Brain microvascular endothelial cell (primary cell): ENCODE results near the gene MEIS2.

Experiments used
- DNase-seq: peaks from one replicate; pipeline ENCODE4 v3.0.0-alpha.2; 2020
- H3K27ac ChIP-seq: fragments of 250-450 bp; sonication (Bioruptor Pico); 2 replicates; pipeline ENCODE4 v1.5.1; 2020; ENCODE audit warnings: mild to moderate bottlenecking, moderate library complexity
- H3K27me3 ChIP-seq: fragments of 250-450 bp; sonication (Bioruptor Pico); replicated peaks from 2 replicates; pipeline ENCODE4 v1.5.1; 2020; ENCODE audit warnings: mild to moderate bottlenecking
- H3K36me3 ChIP-seq: fragments of 250-450 bp; sonication (Bioruptor Pico); replicated peaks from 2 replicates; pipeline ENCODE4 v1.5.1; 2020; ENCODE audit warnings: mild to moderate bottlenecking
- H3K4me3 ChIP-seq: 2 replicates; pipeline ENCODE4 v1.5.1; 2011; ENCODE audit warnings: low read depth, mild to moderate bottlenecking, control low read depth, low read length, moderate library complexity
- CTCF ChIP-seq: IDR thresholded peaks from 2 replicates; pipeline ENCODE4 v1.5.1; 2011; ENCODE audit warnings: low read depth, mild to moderate bottlenecking, moderate library complexity, low read length, control low read depth, inconsistent platforms; ENCODE audit errors: missing control alignments
- in situ Hi-C: cut with HindIII; loops from 2 replicates; pipeline ENCODE4 v1.10.0; 2017; ENCODE audit warnings: low sequenced_read_pairs, low pct_ligation_motif_present

Gene MEIS2

GRCh38 chr15:36882056-36882455, 218.3 kb downstream of the MEIS2 start:
- in situ Hi-C loops, result loop anchor here (10.0 kb wide), 1 partner anchor 223 kb away; the partner anchor contains the start of gene MEIS2
- Histone ChIP-seq H3K27me3 (peaks cover 81% of the 10 kb centered on the region), H3K27ac (no peak overlapping the region), H3K4me3 (no peak overlapping the region), H3K36me3 (no peaks in the 10 kb centered on the region)
- no peak for DNase-seq
- no peak for TF ChIP-seq CTCF

GRCh38 chr15:36881516-36881915, 218.8 kb downstream of the MEIS2 start:
- Histone ChIP-seq H3K36me3 (no peaks in the 10 kb centered on the region), H3K27ac (no peak overlapping the region), H3K4me3 (no peak overlapping the region), H3K27me3 (peaks cover 78% of the 10 kb centered on the region)
- no peak for DNase-seq
- no peak for TF ChIP-seq CTCF
- in situ Hi-C loops, result loop anchor here (10.0 kb wide), 1 partner anchor 223 kb away; the partner anchor contains the start of gene MEIS2

DNA sequence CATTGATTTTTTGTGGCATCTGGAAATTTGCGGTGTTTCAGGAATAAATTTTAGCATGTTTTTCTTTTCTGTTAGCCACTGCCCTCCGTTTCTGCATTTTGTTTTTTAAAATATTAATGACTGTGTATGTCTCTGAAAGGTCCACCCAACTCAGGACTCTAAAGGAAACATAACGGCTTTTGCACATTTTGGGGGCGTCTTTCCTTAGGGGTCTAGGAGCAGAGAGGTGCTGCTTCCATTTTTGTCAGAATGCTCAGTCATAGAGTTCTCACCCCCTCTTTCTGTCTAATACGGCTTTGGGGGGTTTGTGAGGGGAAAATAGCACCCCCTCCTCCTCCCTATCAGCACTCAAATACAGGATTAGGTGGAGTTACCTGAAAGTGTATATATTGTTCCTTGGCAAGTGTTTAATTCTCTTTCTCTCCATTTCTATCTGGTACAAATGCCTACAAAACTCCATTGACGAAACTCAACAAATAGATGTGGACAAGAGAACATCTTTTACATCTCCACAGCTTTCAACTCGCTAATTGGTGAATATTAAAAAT, 219.4 kb downstream of the MEIS2 start:
- no peaks in the 10 kb centered on the region for H3K36me3 ChIP-seq
- no peak overlapping the region for H3K4me3 ChIP-seq
- in situ Hi-C loops, result loop anchor here (10.0 kb wide), 1 partner anchor 224 kb away; the partner anchor contains the start of gene MEIS2
- no peak overlapping the region for H3K27ac ChIP-seq
- DNase-seq, result no peak
- H3K27me3 ChIP-seq, result peaks cover 73% of the 10 kb centered on the region
- no peak for TF ChIP-seq CTCF

GRCh38 chr15:36880224-36880912, 220.0 kb downstream of the MEIS2 start:
- Histone ChIP-seq H3K36me3 (no peaks in the 10 kb centered on the region), H3K27me3 (peaks cover 66% of the 10 kb centered on the region), H3K4me3 (no peak overlapping the region), H3K27ac (no peak overlapping the region)
- no peak for TF ChIP-seq CTCF
- no peak for DNase-seq
- in situ Hi-C loops, result loop anchor here (10.0 kb wide), 1 partner anchor 224 kb away; the partner anchor contains the start of gene MEIS2

DNA sequence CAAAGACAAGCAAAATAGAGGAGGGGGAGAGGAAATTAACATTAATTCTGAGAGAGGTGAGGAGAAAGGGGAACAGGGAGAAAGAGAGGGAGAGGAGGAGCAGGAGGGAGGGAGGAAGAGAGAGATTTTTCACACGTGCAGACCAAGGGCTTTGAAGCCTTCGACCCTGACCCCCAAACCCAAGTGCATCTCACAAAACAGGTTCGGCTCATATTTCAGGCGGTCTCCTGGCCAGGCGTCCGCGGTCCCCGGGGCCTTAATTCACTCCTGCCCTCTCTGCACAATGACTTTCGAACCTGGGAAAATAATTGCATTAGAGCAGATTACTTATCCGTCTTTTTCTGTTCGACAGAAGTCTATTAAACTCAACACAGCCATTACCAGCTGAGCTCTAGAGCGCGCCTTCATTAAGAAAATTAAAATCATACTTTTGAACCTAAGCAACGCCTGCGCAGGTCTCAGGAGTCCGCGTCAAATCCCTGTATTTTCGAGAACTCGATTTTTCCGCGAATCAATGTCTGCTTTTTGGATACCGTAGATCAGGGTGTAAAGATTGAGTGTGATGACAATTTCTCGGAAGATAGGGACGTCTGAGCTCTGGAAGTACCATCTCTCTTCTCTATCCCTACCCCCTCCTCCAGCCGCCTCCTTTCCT, 220.7 kb downstream of the MEIS2 start:
- Histone ChIP-seq H3K4me3 (no peak overlapping the region), H3K27me3 (peaks cover 60% of the 10 kb centered on the region)
- TF ChIP-seq CTCF, result no peak

More for the DNA sequence above, 220.7 kb downstream of the MEIS2 start:
- in situ Hi-C loops, result loop anchor here (10.0 kb wide), 1 partner anchor 225 kb away; the partner anchor contains the start of gene MEIS2
- Histone ChIP-seq H3K27ac (no peak overlapping the region), H3K36me3 (no peaks in the 10 kb centered on the region)
- no peak for DNase-seq
